ENCODE measurements around the gene TAMM41.
"Not testable (repeated sequence)": the region's sequence is repeated elsewhere in the genome, so short reads cannot be mapped to it uniquely, and the experiment has no call there.

TAMM41 gene

GRCh38 chr3:11814663-11815062, 32.0 kb downstream of the TAMM41 start:
- DNase-seq, result no peak

DNA sequence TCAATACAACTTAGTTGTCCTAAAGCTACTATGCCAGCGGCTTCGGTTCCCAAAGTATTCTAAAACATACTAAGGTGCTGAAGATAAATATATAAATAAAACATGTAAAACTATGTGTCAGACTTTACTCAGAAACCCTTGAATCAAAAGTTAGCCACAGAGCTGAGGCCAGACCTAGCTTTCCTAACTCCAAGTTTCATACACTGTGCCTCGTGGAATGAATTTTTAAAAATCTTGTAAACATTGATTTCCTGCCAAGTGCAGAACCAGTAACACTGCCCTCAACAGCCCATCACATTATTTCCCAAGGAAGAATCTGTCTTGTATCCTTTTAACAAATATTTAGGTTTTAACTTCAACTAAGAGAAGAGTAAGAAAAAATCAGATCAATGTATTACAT, 36.4 kb downstream of the TAMM41 start:
- no peak for DNase-seq

- no peak for DNase-seq
Measured at GRCh38 chr3:11808231-11808630, 38.5 kb downstream of the TAMM41 start.

DNA sequence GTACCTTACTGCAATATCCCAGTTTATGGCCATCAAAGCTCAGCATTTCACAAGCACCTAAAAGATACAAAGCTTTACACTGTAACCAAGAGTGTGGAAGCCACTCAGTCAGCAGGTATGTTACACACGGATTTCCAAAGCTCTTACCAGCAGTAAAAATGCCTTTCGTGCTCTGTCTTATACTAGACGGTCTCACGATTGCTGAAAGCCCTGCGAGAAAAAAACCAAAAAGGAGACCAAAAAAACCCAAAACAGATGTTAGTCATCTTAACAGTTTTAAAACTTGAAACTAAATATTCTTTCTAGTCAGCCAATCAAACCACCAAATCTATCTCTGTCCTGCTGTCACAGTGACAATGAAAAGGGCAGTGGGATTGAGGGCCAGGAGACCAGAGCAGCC, 39.0 kb downstream of the TAMM41 start:
- no peak for DNase-seq

GRCh38 chr3:11805716-11806115, 41.0 kb downstream of the TAMM41 start:
- no peak for DNase-seq

DNA sequence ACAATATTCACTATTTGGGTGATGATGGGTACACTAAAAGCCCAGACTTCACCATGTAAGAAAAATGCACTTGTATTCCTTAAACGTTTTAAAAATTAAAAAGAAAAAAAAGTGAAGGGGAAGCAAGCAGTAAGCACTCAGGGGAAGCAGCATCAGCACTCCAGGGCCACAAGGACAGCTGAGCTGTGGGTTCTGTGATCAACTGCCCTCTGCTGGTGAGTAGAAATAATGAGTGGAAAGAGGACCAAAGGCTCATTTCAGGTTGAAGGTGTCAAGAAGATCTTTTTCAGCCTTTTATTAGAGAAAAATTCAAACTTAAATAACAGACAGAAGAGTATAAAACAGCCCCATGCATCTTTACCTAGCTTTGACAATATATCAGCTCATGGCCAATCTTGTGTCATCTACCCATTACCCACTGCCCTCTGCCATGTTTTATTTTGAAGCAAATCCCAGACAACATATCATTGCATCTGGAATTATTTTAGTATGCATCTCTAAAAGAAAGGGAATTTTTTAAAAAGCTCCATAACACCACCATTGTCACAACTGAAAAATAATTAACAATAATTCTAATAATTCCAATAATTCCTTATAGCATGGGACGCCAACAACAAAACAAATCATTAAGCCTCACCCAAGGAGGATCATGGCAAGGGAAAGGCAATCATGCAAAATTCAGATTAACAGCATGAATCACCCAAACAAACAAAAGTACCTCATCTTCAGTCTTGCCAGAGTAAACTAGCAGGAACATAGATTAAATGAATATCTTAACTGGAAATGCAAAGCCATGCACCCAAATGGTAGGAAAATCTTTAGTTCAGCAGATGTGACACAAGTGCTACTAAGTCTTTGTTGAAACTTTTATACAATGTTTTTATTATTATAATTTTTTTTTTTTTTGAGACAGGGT, 42.5 kb downstream of the TAMM41 start:
- DNase-seq, result peak; percentile 34

- no peak for DNase-seq
Measured at GRCh38 chr3:11799791-11800190, 46.9 kb downstream of the TAMM41 start.

DNA sequence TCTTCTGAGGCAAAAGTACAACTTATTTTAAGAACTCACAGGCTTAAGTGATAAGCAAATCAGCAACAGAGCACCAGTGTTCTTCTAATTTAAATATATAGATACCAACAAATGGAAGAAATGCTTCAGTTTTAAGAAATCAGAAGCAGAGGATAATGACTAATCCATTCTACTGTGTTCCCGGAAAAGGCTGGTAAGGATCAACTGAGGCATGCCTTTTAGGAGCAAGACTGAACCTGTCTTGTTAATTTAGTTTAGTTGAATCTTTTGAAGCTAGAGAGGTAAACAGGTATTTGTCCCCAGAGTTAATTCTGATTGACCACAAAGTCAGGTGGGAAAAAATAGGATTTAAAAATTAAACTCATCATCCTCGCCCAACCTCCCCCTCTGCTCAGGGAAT, 51.8 kb downstream of the TAMM41 start:
- no peak for DNase-seq

DNA sequence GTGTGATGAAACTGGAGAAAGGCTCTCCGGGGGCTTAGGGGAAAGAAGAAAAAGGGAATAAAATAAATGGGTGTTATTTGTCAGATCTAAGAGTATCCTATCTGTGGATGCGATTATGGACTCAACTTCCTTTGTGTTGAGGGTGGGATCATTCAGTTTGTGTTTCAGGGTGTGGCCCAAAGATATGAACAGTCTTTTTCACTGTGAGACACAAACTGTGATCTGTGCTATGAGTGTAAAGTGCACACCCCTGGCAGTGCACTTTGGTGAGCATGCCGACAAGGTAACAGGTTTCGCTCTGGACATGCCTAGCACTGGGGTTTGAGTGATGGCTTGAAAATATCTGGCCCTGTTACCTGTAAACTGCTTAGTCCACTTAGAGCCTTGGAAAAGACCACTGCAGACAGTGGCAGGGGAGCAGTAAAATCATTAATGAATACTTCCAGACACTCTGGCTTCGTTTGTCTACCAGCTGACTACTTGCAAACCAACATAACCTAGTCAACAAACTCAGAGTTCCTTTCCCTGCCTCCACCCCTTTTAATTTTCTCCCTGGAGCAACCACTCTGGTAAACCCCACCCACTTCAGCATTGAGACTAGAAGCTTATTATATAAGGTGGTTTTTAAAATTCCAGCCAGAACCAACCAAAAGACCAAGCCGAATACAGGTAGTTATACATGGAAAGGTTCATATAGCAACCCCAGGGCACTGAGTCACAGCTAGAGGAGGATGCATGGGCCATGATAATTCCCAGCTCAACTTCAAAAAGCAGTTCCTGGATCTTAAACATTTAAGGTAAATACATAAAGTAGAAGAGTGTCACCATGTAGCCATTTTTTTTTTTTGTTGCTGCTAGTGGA, 55.1 kb downstream of the TAMM41 start:
- no peak for DNase-seq

DNA sequence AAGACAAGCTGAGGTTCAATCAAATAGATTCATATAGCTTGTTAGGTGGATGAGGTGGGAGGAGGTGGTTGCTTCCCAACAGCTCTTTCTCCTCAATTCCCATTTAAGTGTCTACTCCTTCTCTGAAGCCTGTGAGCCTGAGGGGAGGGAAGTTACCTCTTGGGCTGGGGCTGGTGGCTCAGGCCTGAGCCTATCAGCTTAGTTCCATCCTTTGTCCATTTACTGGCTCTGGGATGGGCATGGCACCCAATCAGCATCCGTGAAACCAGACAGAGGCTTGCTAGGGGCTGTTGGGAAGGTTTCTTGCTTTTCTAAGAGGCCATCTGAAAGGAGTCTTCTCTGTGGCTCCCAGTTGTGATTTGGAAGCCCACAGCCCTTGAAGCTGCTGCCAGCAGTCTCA, 57.3 kb downstream of the TAMM41 start:
- DNase-seq, result no peak

GRCh38 chr3:11784971-11785377, 61.7 kb downstream of the TAMM41 start:
- no peak for DNase-seq

- no peak for DNase-seq
Measured at GRCh38 chr3:11780341-11780740, 66.3 kb downstream of the TAMM41 start.

GRCh38 chr3:11779626-11780025, 67.1 kb downstream of the TAMM41 start:
- no peak for DNase-seq

DNA sequence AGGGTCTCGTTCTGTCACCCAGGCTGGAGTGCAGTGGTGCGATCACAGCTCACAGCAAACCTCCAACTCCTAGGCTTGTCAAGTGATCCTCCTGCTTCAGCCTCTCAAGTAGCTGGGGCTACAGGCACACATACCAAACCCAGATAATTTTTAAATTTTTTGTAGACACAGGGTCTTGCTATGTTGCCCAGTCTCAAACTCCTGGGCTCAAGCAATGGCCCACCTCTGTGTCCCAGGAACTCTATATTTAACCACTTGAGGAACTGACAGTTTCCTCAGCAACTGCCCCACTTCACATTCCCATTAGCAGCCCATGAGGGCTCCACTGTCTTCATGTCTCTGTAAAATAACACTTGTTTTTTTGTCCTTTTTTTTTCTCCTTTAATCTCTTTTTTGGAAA, 68.4 kb downstream of the TAMM41 start:
- no peak for DNase-seq

DNA sequence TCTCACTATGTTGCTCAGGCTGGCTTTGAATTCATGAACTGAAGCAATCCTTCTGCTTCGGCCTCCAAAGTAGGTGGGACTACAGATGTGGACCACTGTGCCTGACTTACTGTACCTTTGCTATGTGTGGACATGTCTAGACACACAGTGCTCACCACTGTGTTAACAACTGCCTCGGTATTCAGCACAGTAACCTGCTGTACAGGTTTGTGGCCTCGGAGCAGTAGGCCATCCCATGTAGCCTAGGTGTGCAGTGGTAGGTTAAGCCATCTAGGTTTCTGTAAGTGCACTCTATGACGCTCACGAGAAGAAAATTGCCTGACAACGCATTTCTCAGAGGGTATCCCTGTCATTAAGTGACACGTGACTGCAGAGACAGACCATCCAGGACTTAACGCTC, 70.3 kb downstream of the TAMM41 start:
- DNase-seq, result no peak

- no peak for DNase-seq
Measured at GRCh38 chr3:11775493-11775892, 71.2 kb downstream of the TAMM41 start.

- peak; percentile 21 for DNase-seq
Measured at GRCh38 chr3:11774296-11774877, 72.3 kb downstream of the TAMM41 start.

- DNase-seq, result not testable (repeated sequence)
Measured at GRCh38 chr3:11771931-11772330, 74.8 kb downstream of the TAMM41 start.

DNA sequence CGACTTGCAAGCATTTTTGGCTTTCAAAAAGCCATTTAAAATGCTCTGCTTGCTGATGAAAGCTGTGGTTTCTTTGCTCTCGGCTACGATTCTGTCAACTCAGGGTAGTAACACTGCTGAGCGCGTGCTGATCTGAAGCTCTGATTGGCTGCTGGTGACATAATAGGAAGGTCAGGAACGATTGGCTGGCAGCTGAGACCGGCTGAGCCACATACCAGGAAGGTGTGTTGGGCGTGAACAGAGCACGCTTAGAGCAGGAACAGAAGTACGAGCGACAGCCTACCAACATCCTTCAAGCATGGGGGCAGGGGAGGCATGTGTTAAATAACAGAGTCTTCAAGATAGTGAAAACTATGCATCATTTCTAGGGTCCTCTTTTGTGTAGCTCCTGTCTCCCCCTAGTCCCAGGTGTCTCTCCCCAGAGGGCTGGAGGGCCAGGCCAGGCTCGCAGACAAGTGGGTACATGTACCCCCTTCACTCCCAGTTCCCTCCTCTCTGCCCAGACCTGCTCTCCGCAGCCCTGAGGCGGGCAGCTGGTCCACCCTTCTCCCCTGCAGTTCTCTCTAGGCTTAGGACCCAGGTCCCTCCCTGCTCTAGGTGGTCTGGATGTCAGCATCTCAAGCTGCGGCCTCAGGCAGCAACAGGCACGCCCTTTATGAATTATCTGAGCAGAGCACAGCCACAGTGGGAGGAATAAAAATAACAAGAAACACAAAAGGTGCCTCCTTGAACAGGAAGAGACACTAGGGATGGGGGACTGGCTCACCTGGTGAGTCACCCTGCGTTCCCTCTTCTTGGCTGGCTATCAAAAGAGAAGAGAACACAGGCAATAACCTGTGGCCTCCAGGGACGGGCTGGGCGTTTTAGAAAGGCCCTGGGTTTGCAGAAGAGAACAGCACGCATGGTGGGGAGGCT, 76.0 kb downstream of the TAMM41 start:
- DNase-seq, result peak; percentile 69

DNA sequence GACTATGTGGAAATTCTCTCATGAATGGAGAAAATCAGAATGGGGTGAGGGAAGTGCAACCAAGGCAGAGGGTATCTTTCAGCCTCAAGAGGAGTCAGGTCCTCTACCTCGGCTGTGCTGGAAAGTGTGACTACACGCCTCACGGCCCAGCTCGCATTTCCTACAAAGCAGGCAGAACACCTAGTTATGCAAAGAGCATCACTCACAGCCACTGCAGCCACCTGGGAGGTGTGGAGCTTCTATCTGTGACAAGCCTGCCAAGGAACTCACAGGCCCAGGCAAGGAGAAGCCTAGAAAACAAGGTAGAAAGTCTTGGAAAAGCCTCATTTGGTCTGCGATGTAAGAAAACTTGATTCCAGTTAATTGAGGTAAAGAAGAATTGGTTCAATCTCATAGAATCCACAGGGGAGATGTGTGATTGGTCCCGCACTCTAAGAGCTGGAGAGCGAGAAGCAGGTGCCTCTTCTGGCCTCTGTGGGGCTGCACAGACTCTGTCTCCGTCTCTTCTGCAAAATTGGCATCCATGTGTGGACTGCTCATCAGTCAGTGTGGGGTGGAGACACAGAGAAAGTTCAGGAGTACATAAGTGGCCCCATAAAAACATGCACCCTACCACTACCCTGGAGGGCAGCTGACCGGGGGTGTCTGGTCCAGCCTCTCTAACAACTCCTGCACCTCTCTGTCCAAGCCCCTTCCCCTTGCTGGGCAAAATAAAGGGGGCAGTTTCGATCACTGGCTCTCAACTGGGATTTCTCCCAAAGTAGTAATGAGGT, 76.8 kb downstream of the TAMM41 start:
- peak; percentile 4 for DNase-seq

DNA sequence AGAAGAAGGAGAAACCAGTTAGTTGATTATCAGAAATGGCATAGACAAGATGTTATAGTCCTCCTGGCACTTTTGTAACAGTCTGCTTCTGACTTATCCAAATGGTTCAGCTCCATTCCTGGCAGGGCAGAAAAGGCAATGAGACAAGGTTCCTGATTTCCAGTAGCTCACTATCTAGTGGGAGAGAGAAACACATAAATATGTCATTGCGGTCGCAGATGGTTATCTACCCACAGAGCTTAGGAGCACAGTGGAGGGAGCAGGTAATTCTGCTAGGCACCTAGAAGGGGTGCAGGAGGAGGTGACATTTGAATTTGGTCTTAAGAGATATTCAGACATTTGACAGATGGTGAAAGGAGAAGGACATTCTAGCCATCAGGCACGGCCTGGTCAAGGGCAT, 78.1 kb downstream of the TAMM41 start:
- DNase-seq, result no peak

DNA sequence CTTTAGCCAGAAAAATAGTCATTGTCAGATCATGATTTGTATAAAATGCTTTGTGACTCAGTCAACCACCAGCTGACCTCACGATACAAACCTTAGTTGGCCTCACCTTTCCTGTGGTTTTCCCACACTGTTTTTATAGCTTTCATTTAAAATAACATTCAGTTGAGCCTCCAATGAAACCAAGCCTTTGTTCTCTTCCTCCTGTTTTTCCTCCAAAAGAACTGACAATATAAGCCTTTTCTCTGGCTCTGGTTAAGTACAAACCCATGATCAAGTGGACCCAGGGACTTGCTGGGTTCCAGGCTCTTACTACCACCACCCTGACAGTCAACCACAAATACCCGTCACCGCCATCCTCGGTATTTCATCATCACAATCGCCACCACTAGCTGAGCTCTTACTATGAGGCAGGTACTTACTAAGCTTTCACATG, 81.7 kb downstream of the TAMM41 start:
- no peak for DNase-seq

Measured in NCI-H1092 treated with DMSO at 0.1 percent for 48 hours (cell line).